ENCODE data around the gene PTPRM.

The PTPRM gene

GRCh38 chr18:7760967-7761948 is 194.1 kb downstream of the PTPRM start:
- DNase-seq, result no peak

GRCh38 chr18:7764405-7764804 is 197.3 kb downstream of the PTPRM start:
- no peak for DNase-seq

GRCh38 chr18:7766346-7766745 is 199.2 kb downstream of the PTPRM start:
- DNase-seq, result no peak

GRCh38 chr18:7766817-7767216 is 199.7 kb downstream of the PTPRM start:
- DNase-seq, result no peak

- DNase-seq, result no peak
Measured at GRCh38 chr18:7770908-7771307, 203.8 kb downstream of the PTPRM start.

GRCh38 chr18:7772510-7772888 is 205.4 kb downstream of the PTPRM start:
- DNase-seq, result no peak

GRCh38 chr18:7772951-7773350 is 205.8 kb downstream of the PTPRM start:
- DNase-seq, result no peak

- DNase-seq, result no peak
Measured at GRCh38 chr18:7775128-7775527, 208.0 kb downstream of the PTPRM start.

GRCh38 chr18:7775843-7776242 is 208.7 kb downstream of the PTPRM start:
- no peak for DNase-seq

- DNase-seq, result no peak
Measured at GRCh38 chr18:7778181-7778580, 211.1 kb downstream of the PTPRM start.

GRCh38 chr18:7779211-7779610 is 212.1 kb downstream of the PTPRM start:
- no peak for DNase-seq

GRCh38 chr18:7784171-7784570 is 217.1 kb downstream of the PTPRM start:
- DNase-seq, result no peak

- no peak for DNase-seq
Measured at GRCh38 chr18:7786569-7786968, 219.5 kb downstream of the PTPRM start.

GRCh38 chr18:7787339-7787738 is 220.2 kb downstream of the PTPRM start:
- DNase-seq, result no peak

- no peak for DNase-seq
Measured at GRCh38 chr18:7789856-7790552, 222.9 kb downstream of the PTPRM start.

- no peak for DNase-seq
Measured at GRCh38 chr18:7793100-7793499, 226.0 kb downstream of the PTPRM start.

- DNase-seq, result no peak
Measured at GRCh38 chr18:7803956-7804469, 236.9 kb downstream of the PTPRM start.

GRCh38 chr18:7805096-7805495 is 238.0 kb downstream of the PTPRM start:
- DNase-seq, result no peak

GRCh38 chr18:7805880-7806279 is 238.8 kb downstream of the PTPRM start:
- DNase-seq, result no peak

GRCh38 chr18:7807936-7808453 is 240.9 kb downstream of the PTPRM start:
- DNase-seq, result no peak

GRCh38 chr18:7808992-7809391 is 241.9 kb downstream of the PTPRM start:
- DNase-seq, result no peak

GRCh38 chr18:7809455-7809854 is 242.3 kb downstream of the PTPRM start:
- no peak for DNase-seq

- DNase-seq, result no peak
Measured at GRCh38 chr18:7809978-7810377, 242.9 kb downstream of the PTPRM start.

All from activated T-cell treated with anti-CD3 and anti-CD28 coated beads for 4 hours (primary cell).